GM18858 (cell line): ENCODE data around the gene MEGF11.

Source experiments
- ATAC-seq: cut with Tn5 transposase; IDR thresholded peaks from one replicate; pipeline ENCODE4 v1.9.1; 2021; ENCODE audit not compliant: unreplicated experiment

MEGF11 gene

GRCh38 chr15:65953622-65954021, 299.9 kb downstream of the MEGF11 start:
- ATAC-seq, result no peak

DNA sequence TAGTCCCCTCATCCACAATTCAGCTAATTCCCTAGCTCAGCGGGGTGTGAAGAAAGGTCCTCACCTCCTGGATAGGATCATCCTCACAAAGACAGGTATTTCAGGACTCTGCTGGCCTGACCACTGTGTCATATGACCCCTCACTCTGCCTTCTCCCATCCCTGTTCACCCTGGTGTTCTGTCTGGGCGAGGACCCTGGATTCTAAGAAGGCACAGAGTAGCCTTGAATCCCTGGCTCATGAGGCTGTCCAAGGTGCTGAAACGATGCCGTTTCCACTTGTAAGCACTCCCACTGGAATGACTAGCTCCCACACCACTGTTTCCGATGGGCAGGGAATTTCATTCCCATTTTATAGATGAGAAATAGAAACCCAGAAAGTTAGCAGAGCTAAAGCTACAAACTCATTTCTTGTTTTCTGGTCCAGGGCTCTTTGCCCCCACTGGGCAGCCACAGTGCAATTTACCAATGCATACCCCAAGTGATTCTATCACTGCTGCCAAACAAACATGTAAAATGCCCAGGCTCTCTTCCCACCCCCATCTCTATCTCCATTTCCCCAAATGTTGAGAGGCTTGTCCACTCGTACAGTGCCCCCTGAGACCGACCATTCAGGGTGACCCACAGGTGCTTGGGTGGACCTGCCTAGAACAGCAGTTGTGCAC, 301.0 kb downstream of the MEGF11 start:
- ATAC-seq, result no peak

DNA sequence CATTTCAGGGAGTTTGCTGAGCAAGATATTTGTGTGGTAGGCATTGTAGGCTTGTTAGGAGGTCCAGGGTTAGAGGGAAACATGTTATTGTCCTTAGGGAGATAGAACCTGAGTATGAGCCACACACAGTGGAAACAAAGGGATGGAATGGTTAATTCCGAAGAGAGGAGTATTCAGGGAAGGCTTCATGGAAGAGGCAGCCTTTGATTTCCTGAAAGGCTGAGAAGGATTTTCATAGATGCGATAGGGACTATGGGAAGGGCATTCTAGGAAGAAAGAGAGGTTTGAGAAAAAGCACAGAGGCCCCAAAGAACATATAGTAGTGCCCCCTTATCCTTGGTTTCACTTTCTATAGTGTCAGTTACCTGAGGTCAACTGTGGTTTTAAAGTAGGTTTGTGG, 302.5 kb downstream of the MEGF11 start:
- no peak for ATAC-seq

- ATAC-seq, result no peak
Measured at GRCh38 chr15:65949491-65949890, 304.1 kb downstream of the MEGF11 start.

- ATAC-seq, result no peak
Measured at GRCh38 chr15:65949011-65949410, 304.5 kb downstream of the MEGF11 start.

GRCh38 chr15:65948383-65948782, 305.2 kb downstream of the MEGF11 start:
- no peak for ATAC-seq

- no peak for ATAC-seq
Measured at GRCh38 chr15:65947041-65947440, 306.5 kb downstream of the MEGF11 start.

DNA sequence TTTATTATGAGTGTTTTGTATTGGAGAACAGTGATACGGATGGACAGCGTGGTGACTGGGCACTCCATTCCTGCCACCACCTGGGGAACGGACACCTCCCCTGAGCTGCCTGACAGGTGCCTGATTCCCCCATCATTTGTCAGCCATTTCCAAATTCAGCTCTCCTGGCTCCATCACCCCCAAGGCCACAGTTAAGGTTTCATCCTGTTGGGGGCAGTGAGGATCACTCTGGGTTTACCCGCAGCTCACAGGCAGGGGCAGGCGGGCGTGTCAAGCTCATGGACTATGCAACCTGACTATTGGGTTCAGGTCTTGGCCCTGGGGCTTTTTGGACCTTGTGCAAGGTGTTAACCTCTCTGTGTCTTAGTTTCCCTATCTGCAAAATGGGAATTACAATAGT, 307.9 kb downstream of the MEGF11 start:
- no peak for ATAC-seq

GRCh38 chr15:65944404-65944803, 309.1 kb downstream of the MEGF11 start:
- no peak for ATAC-seq

DNA sequence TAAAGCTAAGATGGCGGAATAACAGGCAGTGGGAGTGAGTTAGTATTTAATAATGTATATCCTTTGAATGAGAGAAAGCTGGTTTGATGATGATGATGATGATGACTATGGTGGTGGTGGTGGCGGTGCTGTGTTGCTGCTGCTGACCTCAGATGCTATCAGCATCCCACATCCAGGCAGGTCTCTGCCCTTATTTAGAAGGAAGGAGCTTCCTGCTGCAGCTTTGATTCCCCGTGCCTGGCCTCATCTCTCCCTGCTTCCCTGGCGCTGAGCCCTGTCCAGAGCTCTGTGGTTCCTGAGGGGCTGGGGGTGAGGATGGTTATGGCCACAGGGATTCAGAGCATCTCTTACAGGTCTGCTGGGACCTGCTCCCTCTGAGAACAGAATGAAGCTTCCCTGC, 311.1 kb downstream of the MEGF11 start:
- no peak for ATAC-seq

DNA sequence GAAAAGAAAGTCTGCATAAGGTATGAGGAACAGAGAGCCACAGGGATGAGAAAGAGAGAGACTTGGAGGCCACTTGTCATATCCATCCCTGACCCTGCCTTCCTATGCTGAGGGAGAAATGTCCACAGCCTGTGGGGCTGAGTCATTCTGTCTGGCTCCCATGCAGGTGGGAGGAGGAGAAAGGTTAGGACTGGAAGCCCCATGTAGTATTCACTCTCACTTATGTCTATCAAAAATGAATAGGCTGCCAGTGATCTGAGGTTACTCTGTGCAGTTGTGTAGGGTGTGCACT, 313.0 kb downstream of the MEGF11 start:
- no peak for ATAC-seq

DNA sequence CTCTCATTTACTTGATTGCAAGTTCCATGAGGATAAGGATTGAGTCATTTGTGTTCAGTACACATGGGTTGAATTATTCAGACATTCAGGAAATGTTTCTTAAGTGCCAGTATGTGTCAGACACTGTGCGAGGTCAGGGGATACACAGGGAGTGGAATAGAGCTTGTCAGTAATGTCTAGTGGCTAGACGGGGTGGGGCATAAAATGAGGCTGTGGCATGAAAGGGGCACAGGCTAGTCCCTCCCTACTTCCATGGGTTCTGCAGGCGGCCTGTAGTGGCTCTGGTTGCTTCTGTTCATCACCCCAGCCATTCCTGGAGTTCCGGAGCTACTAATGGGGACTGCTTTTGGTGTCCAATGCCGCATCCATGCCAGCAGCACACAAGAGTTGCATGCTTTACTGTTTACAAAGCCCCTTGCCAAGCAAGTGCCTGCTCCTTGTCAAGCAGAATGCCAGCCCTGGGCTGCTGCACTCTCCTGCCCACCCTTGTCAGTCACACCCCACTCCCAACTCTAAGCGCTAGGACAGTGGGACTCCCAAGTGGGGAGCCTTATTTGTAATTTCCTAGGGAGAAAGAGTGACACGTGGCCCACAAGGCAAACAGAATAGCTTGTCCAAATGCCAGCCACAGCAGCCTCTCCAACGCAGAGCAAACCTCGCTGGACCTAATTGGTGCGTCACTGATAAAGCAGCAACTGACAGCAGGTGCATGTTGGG, 313.5 kb downstream of the MEGF11 start:
- ATAC-seq, result no peak

DNA sequence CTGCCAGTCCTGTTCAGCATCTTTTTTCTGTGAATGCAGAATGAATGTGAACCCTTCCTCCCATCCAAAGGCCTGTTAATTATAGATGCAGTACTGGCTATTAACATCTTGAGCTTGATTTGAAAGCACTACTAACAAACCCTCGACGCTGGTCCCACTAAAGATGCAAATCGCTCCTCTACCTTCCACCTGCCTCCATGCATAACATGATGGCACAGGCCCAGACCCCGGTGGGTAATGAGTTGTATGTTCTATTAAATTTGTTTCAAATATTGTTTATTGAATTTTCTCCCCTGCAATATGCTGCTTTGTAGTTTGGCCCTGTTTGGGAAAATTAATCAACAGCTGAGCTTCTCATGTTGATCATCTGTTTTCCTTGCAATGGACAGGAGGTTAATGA, 314.9 kb downstream of the MEGF11 start:
- ATAC-seq, result no peak

GRCh38 chr15:65937476-65937875, 316.1 kb downstream of the MEGF11 start:
- no peak for ATAC-seq

DNA sequence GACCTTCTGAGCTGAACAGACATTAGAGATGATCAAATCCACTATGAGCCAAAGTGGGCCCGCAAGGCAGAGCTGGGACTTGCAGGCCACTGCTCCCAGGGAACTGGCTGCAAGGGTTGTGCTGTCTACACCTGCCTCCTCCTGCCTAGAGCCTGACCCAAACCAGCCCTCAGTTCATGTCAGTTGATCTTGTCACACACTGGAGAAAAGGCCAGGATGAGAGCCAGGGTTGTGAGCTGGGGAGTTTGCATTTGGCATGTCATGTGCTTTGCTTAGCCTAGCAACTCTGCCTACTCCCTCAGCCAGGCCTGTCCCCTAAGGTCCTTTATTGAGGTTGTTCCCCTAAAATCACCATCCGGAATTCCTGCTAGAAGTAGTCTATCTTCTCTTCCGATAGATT, 316.5 kb downstream of the MEGF11 start:
- ATAC-seq, result no peak

DNA sequence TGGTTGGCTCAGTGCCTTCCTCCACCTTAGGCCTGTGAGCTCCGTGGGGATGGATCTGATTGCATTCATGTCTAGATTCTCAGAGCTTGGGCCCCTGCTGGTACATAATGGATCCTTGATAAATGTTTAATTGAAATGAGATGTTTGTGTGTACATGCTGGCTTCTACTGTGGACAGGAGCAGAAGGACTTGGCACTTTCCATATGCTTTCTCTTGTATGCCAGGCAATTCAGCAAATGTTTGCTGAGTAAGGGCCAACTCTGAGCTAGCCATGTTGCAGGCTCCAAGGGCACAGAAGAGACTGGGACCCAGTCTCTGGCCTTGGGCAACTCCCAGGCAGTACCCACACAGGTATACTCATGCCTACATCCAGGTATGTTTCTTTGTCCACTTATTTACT, 317.3 kb downstream of the MEGF11 start:
- no peak for ATAC-seq

- ATAC-seq, result no peak
Measured at GRCh38 chr15:65935391-65935790, 318.2 kb downstream of the MEGF11 start.

DNA sequence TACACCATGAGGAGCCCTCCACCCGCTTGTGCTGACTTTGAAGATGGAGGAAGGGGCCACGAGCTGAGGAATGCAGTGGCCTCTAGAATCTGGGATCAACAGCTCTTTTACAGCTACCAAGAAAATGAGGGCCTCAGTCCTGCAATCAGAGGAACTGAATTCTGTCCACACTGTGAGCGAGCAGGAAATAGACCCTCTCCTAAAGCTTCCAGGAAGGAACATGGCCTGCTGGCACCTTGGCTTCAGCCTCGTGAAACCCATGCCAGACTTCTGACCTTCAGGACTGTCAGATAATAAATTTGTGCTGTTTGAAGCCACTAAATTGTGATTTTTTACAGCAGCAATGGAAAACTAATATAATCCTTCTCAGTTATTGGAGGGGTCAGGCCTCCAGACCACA, 322.3 kb downstream of the MEGF11 start:
- ATAC-seq, result no peak

- ATAC-seq, result no peak
Measured at GRCh38 chr15:65930134-65930533, 323.4 kb downstream of the MEGF11 start.

DNA sequence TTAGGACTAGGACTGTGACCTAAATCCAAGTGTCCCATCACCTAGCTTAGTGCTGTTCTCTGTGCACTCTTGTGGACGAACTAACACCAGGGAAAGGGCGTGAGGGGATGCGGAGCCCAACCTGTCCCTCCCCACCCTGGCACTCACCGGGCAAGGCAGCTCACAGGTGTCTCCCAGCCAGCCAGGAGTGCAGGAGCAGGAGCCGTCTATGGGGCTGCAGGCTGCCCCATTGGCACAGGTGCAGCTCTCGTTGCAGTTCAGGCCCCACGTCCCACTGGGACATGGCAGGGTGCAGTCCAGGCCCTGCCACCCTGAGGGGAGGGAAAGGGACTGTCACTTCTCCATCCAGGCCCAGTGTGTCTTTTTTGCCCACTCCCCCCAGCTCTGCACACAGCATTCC, 324.0 kb downstream of the MEGF11 start:
- no peak for ATAC-seq

- no peak for ATAC-seq
Measured at GRCh38 chr15:65927545-65927944, 326.0 kb downstream of the MEGF11 start.

DNA sequence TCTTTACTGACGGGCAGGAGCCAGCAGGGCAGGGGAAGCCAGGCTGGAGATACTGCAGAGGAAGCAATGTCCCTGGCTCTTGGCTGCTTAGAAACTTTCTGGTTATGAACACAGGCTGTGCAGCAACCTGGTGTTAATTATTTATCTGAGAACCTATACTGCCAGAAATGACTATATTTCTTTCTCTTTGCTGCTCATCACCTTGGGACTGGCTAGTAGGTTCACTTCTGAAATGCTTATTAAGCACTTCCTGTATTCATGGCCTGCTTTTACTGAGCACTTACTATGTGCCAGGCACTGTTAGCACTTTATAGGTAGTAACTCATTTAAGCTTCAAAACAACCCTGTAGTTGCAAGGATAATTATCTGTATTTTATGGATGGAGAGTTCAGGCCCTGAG, 326.7 kb downstream of the MEGF11 start:
- ATAC-seq, result no peak

DNA sequence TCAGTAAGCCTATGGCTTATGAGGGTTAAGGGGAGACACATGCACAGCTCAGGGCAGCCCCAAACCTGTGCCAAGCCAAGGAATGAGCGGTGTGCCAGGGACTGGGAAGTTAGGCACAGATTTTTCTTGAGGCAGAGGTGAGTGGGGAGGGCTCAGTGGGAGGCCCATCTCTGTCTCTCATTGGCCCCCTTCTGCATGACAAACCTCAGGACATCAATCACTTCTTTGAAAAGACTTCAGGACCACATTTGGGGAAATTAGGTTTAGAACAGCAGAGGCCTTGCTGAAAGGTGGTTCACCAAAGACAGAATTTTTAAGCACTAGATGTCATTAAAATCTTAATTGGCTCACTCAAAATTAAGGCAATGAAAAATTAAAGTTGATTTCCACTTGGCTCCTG, 327.1 kb downstream of the MEGF11 start:
- no peak for ATAC-seq
